ENCODE results near the gene NUDT21.
"Not testable (repeated sequence)": the region's sequence is repeated elsewhere in the genome, so short reads cannot be mapped to it uniquely, and the experiment has no call there.

NUDT21 gene

DNA sequence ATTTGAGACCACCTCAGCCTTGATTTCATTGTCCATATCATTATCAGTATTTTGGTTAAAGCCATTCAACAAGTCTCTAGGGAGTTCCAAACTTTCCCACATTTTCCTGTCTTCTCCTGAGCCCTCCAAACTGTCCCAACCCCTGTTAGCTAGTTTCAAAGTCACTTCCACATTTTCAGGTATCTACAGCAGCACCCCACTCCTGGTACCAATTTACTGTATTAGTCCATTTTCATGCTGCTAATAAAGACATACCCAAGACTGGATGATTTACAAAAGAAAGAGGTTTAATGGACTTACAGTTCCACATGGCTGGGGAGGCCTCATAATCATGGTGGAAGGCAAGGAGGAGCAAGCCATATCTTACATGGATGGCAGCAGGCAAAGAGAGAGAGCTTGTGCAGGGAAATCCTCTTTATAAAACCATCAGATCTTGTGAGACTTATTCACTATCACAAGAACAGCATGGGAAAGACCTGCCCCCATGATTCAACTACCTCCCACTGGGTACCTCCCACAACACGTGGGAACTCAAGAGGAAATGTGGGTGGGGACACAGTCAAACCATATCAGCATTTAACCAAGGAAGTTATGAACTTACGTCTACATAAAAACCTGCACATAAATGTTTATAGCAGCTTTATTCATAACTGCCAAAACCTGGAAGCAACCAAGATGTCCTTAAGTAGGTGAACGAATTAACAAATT lies 70.2 kb downstream of the NUDT21 start:
- not testable (repeated sequence) for DNase-seq (ENCODE audit: low spot score)

Measured in CD4-positive, alpha-beta T cell treated with Interleukin-2 at 100 ng/mL for 4 hours (primary cell).